GM21390 (cell line): ENCODE measurements around the gene RABIF.

Experiments
- ATAC-seq: cut with Tn5 transposase; IDR thresholded peaks from one replicate; pipeline ENCODE4 v1.9.1; 2021; ENCODE audit not compliant: unreplicated experiment

The RABIF gene

DNA sequence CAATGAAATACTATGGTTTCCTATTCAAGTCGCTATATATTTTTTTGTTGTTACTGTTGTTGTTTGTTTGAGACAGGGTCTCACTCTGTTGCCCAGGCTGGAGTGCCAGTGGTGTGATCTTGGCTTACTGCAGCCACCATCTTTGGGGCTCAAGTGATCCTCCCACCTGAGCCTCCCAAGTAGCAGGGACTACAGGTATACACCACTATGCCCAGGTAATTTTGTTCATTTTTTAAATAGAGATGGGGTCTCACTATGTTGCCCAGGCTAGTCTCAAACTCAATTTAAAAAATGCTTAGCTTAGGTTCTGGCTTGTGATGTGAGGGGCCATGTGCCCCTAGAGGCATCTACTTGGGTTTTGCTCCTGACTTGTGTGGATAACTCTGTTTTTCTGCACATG lies 9.8 kb downstream of the RABIF start:
- no peak for ATAC-seq

DNA sequence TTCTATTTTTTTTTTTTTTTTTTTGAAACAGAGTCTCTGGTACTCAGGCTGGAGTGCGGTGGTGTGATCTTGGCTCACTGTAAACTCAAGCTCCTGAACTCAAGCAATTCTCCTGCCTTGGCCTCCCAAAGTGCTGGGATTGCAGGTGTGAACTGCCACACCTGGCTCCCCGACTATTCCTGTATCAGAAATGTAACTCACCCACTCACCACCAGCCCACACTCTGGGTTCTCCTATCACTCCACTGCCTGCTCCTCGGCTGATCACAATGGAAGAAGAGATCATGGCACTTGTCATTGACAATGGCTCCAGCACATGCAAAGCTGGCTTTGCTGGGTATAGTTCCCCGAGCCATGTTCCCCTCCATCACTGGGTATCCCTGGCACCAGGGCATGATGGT lies 15.9 kb downstream of the RABIF start:
- no peak for ATAC-seq

DNA sequence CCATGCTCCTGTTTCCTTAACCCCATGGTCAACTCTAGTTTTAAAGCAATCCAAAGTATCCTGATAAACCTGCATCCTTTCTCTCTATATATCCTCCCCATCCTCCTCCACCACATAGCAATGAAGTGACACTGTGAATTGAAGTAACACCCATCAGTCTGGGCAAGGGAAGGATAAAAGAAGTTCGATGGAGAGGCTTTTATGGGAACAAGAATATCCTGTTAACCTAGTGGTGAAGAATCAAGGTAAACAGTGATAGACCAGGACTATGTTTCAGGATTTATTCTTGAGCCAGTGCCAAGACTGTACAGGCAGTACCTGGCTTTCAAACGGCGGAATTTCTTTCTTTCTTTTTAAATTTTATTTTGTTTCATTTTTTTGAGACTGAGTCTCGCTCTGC lies 17.6 kb downstream of the RABIF start:
- no peak for ATAC-seq

DNA sequence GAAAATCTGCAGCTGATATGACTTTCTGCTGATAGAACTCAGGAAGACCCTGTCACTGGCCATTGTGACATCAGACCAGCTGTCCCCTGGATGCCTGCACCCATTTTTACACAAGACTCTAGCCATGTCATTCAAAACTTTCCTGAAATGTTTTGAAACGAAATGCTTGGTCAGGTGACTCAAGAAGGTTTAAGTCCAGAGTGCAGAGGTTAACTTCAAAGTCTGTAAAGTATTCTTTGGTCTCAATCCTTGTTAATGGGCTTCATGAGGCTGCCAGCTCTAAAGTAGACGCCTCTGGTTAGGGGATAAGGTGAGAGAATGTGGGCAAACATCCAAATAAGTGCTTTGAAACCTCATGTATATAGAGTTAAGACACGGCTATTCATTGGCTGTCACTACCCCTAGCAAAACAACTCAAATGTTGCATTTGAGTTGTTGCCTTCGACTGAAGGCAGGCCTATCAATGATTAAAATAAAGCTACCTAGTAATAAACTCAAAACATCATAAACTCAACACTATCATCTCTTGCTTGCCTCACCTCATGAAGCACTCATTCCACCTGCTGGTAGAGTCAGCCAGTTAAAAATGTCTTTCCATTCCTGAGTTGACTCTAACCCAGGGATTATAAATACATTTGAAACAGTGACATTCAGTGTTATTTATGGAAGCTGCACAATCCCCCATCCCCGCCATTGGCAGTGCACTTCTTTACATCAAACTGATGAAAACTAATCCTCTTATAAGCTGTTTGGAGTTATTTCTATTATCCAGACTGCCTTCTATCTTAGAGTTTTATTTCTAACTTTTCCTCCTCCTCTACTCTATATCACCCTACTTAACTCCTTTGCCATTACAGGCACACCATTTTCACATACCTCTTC lies 26.0 kb downstream of the RABIF start:
- ATAC-seq, result no peak

DNA sequence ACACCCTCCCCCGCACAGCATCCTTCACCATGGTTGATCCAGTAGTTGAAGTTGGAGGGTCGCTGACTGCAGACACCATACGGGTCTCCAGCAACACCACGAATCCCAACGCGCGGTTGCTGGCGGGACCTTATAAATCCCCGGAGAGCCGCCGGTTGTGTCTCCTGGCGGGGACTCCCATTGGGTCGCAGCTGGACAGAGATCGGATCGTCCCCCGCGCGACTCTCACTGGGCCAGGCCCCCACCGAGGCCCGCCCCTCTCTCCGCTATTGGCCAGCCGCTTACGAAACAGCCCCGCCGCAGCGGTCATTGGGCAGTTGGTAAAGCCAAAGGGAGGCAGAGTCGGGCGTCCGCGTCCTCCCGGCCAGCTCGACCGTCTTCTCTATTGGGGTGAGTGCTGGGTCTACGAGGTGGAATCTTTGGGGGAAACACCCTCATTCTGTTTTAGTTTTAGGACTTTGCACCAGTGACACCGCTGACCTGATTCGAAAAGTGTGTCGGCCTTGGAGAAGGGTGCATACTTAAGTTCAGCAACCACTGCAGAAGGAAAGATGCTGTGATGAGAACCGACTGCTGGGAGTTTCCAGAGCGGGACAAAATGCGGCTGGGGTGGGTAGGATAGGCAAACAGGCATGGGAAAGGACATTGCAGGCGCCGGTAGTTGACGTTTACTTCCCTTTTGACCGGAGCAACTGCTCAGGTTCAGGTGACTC lies 27.4 kb downstream of the RABIF start:
- ATAC-seq, result peak; percentile 76

DNA sequence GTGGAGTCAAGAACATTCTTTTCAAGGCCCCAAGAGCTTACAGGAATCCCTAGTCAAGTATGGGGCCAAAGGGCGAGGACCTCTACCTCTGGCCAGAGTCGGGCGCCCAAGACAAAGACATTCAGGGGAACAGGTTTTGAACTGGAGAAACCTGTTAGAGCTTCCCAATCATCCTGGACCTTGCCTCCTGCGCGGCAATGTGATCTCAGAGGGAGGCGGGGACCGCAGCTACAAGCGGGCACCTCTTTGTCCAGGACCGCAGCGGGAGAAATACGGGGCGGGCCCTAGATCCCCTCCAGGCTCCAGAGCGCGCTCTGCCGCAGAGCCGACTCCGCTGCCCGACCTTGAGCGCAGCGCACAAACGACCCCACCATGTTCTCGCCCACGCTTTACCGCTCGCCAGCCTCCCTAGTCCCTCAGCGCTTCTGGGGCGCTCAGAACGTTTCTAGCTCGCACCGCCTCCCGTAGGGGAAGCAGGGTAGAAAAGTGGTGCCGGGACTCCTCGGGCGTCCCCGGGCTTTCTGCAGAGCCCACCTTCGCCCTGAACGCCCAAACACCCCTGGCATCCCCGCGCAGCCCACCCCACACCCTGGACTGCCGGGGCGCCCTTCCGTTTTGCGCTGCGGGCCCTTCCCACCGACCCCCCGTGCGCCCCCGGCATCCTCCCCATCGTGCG lies 28.1 kb downstream of the RABIF start:
- ATAC-seq, result peak; percentile 27

DNA sequence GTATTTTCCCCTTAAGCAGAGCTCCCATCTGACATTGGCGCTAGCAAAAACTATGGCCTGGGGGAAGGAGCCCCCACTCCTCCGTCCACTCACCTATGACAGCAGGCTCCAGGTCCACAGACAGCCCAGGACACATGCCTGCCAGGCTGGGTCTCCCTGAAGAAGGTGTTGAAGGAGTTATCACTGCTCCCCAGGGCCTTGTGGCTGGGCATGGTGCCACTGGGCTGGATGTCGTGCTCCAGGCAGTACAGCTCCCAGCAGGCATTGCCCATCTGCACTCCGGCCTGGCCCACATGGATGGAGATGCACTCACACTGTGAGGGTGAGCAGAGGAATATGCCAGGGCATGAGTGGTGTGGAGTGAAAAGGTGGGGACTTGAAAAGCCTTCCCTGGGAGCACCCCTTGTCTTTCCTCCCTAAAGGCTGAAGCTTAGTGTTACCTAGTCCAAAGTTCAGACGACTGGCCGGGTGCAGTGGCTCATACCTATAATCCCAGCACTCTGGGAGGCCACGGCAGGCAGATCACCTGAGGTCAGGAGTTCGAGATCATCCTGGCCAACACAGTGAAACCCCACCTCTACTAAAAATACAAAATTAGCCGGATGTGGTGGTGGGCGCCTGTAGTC lies 30.0 kb downstream of the RABIF start:
- no peak for ATAC-seq

DNA sequence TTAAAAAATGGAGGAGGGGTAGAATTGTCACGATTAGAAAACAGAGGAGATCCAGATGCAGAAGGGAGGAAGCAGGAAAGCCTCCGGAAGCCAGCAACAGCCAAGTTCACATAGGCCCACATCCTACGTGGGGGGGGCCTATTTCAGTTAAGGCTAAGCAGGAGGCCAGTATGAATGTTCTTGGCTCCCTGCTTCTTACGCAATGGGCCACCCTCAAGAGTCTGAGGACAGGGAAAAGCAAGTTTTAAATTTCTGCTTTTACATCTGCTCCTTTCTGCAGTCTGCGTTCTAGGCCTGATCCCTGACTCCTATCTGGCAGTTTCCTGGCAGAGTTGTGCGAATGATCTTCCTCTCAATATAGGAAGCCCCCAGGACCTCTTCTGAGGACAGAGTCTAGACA lies 30.6 kb downstream of the RABIF start:
- ATAC-seq, result no peak

DNA sequence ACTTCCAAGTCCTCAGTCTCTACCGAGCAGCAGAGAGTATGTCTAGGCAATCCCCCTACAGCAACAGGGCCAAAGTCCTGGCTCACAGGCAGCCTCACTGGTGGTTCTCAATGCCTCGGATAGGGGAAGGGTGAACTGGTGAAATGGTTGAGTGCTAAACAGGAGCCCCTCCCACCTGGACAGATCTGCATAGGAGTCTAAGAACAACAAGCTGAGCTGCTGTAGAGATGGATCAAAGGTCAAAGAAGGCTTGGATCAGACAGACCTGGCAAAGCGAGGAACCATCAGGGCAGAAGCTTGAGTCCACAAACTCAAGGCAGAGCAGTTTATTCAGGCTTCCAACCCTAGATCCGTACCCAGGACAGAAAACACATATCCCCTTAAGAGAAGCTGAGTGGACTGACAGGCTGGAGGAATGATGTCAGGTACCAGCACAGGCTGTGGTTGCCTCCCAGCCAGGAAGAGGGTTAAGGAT lies 31.8 kb downstream of the RABIF start:
- ATAC-seq, result no peak

DNA sequence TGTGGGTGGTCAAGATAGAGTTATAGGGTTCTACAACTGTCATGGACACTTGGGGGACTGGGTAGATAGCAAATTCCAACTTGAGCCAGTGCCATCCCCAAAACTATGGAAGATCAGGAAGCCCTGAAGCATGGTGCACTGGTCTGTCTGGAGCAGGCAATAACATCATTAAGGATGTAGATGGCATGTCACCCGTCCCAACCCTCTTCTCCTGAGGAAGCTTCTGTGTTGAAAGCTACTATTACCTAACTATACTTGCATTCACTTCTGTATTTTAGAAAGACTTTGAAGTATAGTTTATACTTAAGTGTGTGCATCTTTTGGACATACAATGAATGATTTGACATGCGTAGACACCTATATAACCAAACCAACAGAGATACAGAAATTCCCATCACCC lies 32.9 kb downstream of the RABIF start:
- ATAC-seq, result no peak

DNA sequence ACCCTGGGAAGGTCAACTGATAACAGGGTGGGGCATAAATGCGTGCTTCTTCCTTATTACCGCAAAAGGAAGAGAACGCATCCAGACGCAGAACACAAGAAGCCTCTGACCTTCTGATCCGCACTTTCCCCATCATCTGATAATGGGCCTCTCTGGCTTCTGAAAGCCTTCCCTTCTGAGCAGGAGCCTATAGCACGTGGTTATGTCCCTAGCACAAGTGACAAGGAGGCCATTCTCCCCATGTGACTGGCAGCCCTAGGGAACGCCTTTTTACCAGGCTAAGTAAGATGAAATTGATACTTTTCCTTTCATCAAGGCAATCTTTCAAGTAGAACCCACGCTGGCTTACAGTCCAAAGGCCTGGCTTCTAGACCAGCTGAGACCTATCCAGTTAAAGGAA lies 34.2 kb downstream of the RABIF start:
- ATAC-seq, result no peak

DNA sequence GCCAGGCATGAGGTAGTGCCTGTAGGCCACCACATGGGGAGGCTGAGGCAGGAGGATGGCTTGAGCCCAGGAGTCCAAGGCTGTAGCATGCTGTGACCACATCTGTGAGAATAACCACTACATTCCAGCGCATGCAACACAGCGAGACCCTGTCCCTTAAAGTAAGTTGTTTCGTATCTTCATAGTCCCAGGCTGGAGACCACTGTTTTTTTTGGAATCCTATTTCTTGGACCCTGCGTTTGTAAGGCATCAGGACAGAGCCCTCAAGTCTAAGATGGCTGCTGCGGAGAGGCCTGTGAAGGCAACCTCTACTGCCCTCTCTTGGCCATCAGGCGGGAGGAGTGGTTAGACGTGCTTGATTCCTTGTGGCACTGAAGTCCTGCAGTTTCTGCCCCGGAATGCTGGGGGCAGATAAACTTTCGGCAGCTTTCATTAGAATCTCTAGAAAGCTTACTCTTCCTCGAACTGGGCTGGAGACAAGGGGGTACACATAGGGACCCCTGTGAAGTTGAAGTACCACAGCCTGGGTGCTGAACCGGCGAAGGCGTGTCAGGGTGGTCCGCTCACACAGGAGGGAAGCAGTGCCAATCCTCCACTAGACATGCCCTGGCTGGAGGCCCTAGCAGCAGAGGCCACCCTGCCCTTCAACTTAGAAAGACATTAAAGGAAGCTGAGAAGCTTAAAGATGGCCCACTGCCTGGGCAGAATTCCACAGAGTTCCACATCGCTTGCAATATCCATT lies 36.6 kb downstream of the RABIF start:
- no peak for ATAC-seq

DNA sequence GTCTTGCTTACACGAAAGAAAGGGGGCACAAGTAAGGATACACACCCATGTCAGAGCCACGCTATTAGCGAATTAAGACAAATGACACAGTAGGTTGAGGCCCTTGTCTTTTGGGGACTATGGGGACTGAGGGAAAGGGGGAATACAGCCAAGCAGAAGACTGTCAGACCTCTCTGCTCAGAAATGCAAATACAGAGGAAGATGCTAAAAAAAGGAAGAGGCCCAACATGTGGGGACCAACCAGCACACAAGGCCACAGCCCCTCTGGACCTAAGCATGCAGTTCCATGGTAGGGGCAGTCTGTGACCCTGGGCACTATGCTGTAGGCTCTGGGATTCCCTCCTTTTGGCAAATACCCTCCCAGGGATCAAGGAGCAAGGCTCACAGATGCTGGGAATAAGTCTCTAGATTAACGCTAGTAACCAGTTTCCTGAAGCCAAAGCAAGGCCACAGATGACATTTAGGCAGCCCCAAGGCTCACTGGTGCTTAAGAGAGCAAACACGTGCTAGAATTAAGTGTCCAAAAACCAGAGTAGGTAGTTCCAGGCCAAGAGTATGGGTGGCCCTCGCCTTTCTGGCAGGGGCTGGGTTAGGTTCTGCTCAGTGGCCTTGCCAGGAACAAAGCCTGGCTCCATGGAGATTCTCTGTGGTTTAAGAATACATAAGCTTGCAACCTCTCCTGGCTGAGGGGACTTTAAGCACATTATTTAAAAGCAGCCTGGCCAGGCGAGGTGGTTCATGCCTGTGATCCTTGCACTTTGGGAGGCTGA lies 38.2 kb downstream of the RABIF start:
- no peak for ATAC-seq

DNA sequence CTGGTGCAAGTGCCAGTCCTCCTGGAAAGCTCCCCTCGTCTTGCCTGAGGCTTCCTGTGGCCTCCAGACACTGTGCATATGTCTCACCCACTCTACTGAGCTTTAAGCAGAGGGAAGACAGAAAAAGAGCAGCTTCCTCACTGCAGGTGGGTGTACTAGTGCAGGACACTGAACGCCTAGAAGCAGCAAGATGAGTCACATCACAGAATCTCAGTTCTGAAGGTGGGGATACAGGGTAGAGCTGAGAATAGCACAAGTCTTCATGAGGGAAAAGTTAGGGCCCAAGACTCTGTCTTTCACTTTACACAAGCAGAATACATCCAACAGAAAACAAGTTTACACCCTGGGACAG lies 40.8 kb downstream of the RABIF start:
- ATAC-seq, result peak; percentile 86

DNA sequence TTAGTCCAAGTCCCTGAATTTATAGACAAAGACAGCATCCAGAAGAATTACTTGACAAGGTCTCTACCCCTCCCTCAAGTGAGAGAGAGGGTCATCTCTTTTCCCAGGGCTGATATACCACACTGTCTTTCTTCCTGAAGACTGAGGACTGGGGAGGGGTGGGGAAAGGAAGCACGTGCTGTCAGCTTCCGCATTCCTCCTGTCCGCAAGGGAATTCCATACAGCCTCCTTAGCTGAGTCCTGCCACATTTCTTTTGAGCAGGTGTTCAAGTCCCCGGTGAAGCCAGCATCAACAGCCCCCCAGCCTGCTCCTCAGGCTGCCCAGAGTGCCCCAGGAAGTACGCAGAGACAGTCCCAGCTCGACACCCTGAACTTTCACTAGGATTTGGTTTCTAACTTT lies 44.0 kb downstream of the RABIF start:
- no peak for ATAC-seq

DNA sequence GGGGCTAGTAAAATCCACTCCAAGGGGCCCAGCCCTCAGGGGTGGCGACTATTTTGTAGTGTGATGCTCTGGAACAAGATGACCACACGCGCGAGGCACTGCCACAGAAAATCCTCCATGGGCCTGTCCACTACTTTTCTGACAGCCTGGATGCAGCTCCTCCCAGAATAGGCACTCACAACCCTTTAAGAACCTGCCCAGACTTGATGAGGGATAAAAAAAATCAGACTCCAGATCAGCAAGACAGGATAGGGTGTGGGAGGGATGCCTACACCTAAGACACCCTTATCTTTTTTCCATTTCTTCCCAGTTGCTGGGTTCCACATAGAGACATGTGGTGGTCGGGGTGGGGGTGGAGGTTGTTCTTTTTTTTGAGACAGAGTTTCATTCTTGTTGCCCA lies 44.7 kb downstream of the RABIF start:
- no peak for ATAC-seq

DNA sequence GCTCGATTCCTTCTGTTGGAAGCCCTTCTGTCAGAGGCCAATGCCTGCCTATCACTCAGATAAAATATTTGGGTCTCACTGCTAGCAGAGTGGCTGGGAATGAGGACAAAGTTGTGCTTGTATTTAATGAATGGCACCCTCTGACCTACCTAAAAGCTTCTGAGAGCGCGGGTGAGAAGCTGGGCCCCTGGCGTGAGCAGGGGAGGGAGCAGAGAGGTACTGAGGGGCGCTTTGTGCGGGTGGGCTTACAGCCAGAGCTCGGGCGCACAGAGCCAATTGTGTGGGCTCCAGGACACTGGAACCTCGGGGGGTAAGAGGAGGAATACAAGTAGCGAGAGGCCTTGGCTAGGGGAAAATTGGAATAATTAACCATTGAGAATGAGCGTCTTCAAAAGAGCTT lies 45.9 kb downstream of the RABIF start:
- no peak for ATAC-seq

DNA sequence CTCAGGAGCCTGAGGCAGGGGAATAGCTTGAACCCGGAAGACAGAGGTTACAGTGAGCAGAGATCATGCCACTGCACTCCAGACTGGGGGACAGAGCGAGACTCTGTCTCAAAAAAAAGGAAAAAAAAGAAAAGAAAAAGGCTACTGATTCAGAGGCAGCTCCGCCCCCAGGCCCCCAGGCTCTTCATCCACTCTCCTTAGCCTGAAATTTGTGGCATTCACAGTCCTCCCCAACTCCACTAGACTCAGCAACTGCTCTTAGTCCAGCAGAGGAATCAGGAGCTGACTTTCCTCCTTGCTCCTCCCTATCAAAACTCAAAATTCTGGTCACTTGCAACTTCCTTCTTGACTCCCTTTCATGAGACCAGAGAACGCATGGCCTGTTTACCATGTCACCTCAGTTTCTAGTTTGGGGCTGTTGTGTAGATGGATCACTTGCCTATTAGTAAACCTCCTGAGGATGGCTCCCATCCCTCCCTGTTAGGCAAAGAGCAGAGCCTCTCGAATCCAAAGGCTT lies 51.1 kb downstream of the RABIF start:
- no peak for ATAC-seq

DNA sequence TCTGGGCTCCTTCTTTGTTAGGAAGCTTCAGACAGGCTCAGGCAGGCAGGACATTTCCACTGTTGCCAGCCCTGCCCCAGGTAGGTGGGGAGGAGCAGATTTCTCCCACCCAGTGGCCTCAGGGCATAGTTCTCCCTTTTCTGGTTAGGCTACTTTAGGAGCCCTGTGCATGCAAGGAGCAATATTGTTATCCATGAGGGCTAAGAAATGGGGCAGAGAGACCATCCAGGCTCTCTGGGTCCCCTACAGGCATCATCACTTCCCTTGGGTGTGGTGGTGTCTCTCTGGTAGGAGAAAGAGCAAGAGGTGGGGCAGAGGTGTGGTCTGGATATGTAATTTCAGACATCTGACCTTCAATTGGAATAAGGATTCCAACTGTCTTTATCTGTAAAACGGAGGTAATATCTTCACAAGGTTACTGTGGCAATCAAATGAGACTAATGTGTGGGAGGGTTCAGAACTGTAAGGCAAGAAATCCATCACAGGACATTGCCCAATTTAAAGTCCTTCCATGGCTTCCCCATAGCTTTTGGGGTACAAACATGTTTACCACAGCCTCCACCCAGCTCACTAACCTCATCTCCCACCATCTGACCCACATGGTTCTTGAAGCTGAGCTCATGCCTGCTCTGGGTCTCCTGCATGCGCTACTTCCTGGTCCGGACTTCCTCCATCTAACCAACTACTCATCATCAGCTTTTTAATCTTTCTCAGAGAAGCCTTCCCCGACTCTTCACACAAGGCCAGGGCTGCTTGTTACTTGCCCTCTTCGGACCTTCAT lies 52.1 kb downstream of the RABIF start:
- ATAC-seq, result no peak
